Fibroblast of skin of back (primary cell): Measurements from ENCODE around the gene LPCAT3.
A peak's percentile ranks its signal among the peaks of the same experiment; 100 is the strongest.

ENCODE experiments used
- DNase-seq: peaks from one replicate; pipeline ENCODE4 v3.0.0-alpha.2; 2013

The LPCAT3 gene

DNA sequence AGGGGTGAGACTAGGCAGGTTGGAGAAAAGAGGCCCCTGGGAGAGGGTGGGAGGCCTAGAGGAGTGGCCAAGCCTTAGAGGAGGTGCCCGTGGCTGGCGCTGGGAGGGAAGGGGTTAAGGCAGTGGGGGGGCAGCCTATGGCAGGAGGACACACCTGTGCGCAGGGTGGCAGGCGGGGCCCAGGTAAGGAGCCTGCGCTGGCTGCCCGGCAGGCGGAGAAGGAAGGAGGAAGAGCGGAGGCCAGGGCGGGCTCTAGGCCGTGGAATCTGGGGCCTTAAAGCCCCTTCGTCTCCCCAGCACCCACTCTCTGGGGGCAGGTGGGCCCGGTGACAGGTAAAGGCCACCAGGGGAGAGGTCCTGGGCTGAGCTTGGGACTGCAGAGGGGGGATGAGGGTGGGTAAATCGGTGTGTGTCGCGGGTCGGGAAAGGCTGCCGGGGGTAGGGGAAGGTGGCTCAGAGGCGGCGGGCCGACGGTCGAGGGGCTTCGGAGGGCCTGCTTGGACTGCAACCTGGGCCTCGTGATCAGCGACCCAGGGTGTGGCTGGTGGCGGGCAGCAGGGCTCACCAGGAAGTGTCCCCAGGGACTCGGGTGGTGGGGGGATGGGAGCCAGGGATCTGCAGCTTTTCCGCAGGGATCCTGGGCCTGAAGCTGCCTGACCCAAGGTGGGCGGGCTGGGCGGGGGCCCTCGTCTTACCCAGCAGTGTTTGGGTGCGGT lies 55.1 kb downstream of the LPCAT3 start:
- DNase-seq, result no peak

DNA sequence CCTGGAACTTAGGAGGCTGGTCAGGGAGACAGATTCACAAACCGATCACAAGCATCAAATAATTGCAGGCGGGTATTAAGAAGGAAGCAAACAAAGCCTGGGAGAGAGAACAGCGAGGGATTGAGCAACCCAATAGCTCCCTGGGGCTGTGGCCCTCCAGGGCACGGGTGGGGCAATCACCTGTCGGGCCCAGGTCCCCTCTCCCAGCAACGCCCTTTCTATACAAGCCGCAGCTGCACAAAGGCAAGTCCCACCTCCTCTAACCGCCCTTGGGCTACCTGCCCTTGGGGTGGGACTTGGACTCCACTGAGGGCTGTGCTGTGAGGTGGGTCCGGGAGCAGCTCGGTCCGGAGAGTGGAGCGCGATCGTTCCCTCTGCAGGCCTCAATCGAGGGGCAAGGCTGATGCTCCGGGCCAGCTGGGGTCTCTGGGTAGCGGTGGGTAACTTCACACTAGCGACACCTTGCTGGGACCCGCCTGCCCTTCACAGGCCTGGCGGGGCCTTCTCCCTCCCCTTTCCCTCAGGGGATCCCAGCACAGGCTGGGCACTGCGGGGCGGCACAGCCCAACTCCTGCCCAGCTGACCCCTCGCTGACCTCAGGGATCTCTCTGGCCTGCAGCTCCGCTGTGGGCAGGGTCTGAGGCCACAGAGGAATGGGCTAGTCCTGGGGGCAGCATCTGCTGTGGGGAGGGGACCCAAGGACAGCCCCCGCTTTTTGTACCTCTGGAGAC lies 55.8 kb downstream of the LPCAT3 start:
- no peak for DNase-seq

DNA sequence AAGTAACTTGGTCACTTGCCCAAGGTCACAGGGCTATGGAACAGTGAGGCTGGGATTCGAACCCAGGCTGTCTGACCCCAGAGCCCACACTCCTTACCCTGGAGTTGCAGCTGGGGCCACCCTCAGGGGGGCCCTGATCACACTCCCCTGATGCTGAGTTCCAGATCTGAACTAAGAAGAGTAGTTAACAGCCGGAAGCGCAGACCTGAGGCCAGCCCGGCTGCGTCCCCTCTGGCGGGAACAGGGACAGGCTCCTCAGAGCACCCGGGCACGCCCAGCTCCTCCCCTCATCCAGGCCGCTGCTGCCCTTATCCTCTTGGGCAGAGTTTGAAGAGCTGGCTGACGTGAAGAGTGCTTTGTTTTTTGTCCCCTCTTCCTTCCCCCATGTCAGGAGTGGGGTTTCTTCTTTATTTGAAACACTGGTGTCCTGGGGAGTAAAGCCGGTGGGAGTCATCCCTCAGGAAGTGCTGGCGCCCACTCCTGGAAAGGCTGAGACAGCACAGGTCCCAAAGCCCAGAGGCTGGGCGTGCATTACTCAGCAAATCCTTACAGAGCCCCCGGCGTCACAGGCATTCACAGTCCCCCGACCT lies 56.5 kb downstream of the LPCAT3 start:
- DNase-seq, result peak; percentile 87

DNA sequence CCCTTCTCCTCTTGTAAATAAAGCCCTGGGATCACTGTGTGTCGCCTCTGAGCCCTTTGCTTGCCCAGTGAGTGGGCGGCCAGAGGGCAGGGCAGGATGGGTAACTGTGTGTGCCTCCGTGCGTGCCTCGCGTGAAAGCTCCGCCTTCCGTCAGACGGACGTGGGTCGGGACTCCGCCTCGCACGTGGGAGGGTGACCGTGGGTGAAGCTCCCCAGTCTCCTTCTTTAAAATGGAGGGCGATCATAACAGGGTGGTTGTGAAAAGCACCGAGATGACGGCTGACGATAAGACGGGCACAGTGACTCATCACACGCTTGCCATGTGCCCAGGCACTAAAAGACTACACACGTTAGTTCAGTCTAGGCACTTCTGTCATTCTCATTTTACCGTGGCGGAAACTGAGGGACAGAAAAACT lies 57.0 kb downstream of the LPCAT3 start:
- DNase-seq, result peak; percentile 19

DNA sequence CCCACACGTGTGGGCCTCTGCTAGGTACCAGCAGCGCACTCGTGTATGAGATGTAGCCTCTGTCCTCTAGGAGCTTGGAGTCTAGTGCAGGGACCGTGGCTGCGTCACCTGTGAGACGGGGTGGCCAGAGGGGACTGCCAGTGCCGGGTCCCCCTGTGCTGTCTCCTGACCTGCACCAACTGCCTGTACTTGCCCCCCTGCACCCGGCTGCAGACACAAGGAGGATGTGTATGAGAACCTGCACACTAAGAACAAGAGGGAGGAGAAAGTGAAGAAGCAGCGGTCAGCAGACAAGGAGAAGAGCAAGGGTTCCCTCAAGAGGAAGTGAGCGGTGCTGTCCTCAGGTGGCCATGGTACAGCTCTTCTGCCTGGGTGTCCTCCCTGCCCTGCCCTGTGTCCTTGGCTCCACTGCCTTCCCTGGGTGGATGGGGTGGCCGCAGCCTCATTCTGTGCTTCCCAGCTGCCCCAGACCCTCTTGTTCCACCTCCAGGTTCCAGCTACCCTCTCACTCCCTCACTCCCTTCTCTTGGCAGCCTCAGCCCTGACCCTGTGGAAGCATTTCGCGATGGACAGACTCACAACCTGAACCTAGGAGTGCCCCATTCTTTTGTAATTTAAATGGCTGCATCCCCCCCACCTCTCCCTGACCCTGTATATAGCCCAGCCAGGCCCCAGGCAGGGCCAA lies 57.5 kb downstream of the LPCAT3 start:
- DNase-seq, result peak; percentile 34

DNA sequence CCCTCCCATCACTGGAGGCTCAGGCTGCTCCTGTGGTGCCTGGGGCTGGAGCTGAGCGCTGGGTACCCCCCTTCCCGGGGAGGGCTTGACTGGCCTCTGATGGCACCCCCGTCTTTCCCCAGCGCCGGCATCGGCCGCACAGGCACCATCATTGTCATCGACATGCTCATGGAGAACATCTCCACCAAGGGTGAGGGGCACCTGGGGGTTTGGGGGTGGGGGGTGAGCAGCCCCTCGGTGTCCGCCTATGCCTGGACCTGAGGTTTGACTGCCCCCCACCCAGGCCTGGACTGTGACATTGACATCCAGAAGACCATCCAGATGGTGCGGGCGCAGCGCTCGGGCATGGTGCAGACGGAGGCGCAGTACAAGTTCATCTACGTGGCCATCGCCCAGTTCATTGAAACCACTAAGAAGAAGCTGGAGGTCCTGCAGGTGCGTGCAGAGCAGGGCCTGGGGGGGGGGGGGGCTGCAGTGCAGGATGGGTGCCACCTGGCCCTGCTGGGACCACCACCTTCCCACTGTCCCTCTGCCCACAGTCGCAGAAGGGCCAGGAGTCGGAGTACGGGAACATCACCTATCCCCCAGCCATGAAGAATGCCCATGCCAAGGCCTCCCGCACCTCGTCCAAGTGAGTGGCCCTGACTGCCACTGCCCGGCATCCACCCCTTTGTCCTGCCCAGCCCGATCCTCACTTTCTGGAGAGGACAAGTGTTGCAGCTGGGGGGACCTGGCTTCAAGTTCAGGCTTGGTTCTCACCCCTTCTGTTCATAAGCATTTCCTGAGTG lies 58.3 kb downstream of the LPCAT3 start:
- no peak for DNase-seq

DNA sequence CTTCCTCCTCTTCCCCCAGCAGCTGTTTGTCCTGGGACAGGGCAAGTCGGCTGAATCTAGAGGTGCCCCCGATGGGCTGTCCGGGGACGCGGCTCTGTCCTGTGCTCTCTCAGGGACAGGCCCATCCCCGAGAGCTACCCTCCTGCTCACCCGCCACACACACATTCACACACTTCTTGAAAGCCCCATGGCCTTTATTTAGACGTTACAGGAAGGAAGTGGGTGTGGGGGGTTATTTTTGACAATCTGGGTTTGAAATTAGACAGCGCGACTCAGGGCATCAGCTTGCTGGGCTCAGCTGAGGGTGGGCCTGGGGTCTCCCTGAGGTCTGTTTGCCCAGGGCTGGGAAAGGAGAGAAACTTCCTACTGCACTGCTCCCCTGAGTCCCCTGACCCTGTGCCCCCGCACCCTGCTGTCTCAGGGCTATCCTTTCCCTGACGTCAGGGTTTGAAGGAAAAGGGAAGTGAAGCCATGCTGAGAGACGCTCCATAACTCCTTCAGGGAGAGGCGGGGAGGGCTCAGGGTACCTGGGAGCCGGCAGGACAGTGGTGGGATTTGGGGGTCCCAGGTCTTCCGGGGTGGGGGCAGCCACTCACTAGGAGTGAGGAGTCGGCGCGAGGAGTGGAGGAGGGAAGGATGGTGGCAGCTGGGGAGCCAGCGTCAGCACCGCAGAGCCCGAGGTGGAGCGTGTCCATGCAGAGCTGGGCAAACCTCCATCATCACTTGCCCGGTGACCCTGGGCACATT lies 59.0 kb downstream of the LPCAT3 start:
- no peak for DNase-seq

DNA sequence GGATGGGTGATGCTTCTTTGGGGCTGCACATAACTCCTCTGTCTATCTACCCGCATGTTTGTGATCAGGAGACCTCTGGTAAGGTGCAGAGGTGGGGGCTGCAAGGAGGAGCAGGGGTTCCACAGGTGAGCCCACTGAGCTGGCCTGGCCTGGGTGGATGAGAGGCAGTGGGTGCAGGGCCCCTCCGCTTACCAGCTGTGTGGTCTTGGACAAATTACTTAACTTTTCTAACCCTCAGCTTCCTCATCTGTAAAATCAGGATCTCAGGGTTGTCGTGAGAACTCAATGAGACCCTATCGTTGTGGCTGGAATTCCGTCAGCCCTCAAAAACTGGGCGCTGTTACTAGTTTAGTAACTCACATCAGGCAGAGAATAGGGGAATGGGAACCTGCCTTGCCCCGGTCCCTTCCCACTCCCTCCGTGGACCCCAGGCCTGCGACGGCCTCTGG lies 59.6 kb downstream of the LPCAT3 start:
- no peak for DNase-seq

DNA sequence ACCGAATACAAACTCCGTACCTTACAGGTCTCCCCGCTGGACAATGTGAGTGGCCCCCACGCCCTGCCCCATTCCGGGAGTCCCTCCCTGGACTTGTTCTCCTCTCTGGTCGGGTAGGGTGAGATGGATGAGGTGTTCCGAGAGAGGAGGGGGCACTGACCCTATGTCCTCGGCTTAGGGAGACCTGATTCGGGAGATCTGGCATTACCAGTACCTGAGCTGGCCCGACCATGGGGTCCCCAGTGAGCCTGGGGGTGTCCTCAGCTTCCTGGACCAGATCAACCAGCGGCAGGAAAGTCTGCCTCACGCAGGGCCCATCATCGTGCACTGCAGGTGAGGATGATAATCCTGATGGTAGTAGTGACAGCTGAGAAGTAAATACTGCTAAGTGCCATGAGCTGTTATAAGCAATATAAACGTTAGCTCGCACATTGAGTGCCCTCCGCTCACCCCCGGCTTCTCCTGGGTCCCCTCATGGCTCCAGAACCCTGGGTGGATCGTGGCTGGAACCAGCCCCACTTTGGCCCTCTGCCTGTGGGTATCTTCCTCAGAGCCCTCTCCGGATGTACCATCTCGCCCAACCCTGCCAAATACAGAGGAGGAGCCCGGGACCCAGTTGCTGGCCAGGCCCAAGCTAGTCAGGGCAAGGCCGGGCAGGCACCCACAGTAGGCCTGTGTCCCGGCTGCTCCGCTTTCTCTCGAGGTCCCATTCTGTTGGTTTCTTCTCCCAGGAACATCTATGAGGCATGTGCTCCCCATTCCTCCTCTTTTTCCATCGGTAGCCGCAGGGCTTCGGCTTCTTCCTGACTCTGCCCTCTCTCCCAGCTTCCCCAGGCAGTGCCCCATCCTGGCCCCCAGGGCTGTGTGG lies 60.3 kb downstream of the LPCAT3 start:
- DNase-seq, result no peak

DNA sequence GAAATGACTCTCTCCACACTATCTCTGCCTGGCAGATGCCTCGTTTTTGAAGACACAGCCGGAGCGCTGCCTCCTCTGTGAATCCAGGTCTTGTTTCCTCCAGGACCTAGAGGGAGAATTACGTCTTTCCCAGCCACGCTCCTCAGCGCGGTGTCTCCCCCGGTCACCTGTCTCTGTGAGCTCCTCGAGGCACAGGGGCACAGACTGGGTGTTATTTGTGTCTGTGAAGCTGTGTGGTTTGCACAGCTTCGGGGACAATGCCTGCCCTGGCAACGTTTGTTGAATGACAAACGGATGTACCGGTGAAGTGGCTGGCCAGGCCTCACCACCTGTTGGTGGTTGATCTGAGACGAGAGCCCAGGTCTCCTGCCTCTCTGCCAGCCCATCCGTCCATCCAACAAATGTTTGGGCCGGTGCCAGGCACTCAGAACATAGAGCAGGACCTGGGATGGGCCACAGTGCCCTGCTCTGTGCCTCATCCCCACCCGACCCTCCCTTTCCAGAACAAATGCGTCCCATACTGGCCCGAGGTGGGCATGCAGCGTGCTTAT lies 61.0 kb downstream of the LPCAT3 start:
- no peak for DNase-seq

DNA sequence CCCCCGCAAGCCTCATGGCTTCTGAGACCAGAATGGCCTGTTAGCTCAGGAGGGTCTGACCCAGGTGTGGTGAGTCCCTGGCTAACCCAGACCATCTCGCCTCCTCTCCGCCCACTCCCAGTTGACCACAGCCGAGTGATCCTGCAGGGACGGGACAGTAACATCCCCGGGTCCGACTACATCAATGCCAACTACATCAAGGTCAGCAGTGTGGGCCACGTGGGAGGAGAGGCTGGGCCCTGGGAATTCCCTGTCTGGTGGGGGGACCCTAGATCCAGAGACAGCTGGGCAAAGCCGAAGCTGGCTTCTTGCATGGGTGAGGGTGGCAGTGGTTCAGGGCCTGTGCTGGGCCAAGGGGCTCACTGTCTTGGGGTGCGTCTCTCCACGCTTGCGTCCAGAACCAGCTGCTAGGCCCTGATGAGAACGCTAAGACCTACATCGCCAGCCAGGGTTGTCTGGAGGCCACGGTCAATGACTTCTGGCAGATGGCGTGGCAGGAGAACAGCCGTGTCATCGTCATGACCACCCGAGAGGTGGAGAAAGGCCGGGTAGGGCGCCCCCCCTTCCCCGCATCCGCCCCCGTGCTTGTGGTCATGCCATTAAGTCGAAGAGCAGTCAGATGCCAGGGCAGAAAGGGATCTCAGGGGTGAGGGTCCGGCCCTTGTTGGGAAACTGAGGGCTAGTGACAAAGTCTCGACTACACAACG lies 62.1 kb downstream of the LPCAT3 start:
- no peak for DNase-seq

DNA sequence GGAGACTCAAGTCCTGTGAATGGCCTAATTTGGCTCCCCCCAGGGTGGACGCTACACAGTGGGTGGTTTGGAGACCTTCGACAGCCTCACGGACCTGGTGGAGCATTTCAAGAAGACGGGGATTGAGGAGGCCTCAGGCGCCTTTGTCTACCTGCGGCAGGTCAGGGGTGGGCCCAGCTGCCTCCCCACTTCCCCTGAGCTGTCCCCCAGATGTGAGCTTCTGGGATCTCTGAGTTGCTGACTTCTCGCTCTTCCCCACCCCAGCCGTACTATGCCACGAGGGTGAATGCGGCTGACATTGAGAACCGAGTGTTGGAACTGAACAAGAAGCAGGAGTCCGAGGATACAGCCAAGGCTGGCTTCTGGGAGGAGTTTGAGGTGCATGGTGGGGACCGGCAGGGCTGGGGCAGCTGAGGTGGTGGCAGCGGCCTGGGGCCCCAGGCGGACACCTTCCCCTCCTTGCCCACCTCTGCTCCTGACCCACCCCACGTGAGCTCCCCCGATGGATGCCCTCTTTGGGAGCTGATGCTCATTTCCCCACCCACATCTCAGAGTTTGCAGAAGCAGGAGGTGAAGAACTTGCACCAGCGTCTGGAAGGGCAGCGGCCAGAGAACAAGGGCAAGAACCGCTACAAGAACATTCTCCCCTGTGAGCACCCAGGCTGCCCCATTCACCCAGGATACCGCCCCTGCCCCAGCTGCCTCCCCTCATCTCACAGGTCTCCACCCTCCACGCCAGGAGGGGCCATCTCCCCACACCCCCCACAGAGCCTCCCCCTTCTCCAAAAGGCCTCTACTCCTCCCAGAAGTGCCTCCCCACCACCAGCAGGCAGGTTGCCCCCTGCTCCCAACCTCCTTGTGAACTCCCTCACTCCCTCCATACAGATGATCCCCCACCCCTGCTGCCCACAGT lies 62.9 kb downstream of the LPCAT3 start:
- no peak for DNase-seq

DNA sequence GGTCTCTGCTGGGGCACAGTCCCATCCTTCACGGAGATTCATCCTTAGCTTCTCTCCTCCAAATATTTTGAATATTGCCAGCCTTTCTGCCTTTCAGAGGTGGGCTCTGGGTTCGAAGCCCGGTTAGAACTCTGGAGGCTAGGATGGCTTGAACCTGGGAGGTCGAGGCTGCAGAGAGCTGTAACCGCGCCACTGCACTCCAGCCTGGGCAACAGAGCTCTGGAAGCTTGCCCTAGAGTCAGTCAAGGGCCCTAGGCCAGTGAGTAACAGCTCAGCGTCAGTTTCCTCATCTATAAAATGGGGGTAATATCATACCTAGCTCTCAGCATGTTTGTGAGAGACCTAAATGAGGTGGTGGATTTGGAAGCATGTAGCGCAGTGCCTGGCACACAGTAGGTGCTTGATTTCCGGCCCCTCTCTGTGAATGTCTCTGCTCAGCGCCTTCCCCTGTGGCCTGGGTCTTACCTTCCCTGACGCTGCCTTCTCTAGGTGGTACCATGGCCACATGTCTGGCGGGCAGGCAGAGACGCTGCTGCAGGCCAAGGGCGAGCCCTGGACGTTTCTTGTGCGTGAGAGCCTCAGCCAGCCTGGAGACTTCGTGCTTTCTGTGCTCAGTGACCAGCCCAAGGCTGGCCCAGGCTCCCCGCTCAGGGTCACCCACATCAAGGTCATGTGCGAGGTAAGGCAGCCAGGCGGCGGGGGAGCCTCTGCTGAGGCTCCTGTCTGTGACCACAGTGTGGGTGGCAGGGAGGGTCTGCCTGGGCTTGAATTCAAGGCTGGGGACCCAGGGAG lies 63.8 kb downstream of the LPCAT3 start:
- no peak for DNase-seq

DNA sequence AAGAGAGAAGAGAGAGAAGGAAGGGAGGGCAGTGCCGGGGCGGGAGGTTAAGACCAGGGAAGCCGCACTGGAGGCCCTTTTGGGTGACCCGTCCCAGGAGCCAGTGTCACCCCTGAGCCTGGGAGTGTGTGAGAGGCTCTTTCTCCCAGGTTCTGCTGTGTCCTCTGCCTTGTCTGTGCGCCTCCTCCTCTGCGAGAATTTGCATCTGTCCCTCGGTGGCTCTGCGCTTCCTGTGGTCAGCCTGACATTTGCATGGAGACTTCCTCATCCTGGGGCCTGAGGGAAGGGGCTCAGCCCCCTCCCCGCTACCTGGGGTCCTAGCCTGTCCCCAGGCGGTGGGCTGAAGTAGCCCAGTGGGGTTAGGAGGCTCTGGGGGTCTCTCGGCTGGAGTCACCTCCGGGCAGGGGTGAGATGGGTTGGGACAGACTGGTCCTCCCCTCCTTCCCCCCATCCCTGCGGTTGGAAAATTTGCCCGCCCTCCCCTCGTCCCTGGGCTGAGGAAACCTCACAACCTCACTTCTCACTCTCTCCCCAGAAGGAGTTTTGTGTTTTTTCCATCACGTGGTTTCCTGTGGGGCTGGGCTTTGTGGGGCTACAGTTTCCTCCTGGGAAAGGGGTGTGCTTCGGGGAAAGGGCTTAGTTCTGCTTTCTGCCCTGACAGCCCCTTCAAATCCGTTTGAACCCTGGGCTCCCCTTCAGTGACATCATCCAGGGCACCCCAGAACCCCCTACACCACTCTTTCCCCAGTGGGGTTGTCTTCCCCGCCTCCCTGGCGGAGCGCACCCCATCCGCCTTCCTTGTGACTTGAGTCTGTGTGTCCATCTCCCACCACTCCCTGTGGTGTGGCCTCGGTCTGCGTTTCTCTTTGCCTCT lies 64.6 kb downstream of the LPCAT3 start:
- DNase-seq, result peak; percentile 65

DNA sequence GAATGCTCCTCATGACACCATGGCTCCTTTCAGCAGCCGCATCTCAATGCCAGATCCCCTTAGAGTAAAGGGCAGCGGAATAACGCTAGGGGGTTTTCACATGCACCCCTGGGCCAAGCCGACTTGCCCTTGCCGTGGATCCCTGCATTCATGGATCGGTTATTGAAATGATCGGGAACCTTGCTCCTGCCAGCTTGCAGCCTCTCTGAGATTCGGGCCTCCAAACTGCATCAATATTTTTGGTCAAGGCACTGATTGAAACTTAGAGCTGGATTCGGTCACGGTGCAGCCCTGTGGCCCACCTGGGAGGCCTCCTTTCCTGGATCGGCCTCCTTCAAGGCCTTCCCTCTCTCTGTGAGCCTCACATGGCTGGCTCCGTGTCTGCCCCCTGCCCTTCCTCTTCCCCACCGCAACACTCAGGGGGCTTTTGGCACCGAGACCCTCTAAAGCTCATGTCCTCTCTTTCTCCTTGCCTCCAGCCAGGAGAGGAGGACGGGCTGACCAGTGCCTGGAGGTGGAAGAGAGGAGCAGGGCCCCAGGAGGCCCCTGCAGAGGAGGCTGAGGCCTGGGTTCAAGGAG lies 65.3 kb downstream of the LPCAT3 start:
- no peak for DNase-seq
